HEK293 (cell line): ENCODE measurements around the gene TNFAIP1.

Experiments
- ELK4 ChIP-seq: IDR thresholded peaks from 2 replicates; pipeline ENCODE4 v1.6.1; 2011; ENCODE audit warnings: mild to moderate bottlenecking, low read depth, low read length, borderline replicate concordance
- GLI2 ChIP-seq: fragments of 450-650 bp; formaldehyde crosslinking; IDR thresholded peaks from 2 replicates; pipeline ENCODE4; 2017; ENCODE audit warnings: missing biosample characterization, missing genetic modification characterization, low read depth, borderline replicate concordance
- GLIS1 ChIP-seq: fragments of 450-650 bp; formaldehyde crosslinking; IDR thresholded peaks from 2 replicates; pipeline ENCODE4 v1.5.1; 2016; ENCODE audit warnings: missing biosample characterization, missing genetic modification characterization
- INSM2 ChIP-seq: fragments of 450-650 bp; formaldehyde crosslinking; IDR thresholded peaks from 2 replicates; pipeline ENCODE4 v1.5.1; 2016; ENCODE audit warnings: missing biosample characterization, missing genetic modification characterization
- PATZ1 ChIP-seq: fragments of 450-650 bp; formaldehyde crosslinking; IDR thresholded peaks from 2 replicates; pipeline ENCODE4 v1.5.1; 2016; ENCODE audit warnings: missing biosample characterization, missing genetic modification characterization
- REPIN1 ChIP-seq: fragments of 450-650 bp; formaldehyde crosslinking; IDR thresholded peaks from 2 replicates; pipeline ENCODE4 v1.5.1; 2017; ENCODE audit warnings: missing biosample characterization, missing genetic modification characterization, low read depth
- SCRT2 ChIP-seq: fragments of 450-650 bp; formaldehyde crosslinking; IDR thresholded peaks from 2 replicates; pipeline ENCODE4 v1.5.1; 2016; ENCODE audit warnings: missing biosample characterization, missing genetic modification characterization
- SETDB1 ChIP-seq: IDR thresholded peaks from one replicate; pipeline ENCODE4 v1.6.1; 2017; ENCODE audit warnings: mild to moderate bottlenecking, low read length, moderate library complexity, mixed read lengths; ENCODE audit not compliant: insufficient read length
- SP3 ChIP-seq: fragments of 450-650 bp; formaldehyde crosslinking; IDR thresholded peaks from 2 replicates; pipeline ENCODE4 v1.5.1; 2016; ENCODE audit warnings: missing biosample characterization, missing genetic modification characterization
- ZBTB1 ChIP-seq: fragments of 450-650 bp; formaldehyde crosslinking; IDR thresholded peaks from 2 replicates; pipeline ENCODE4 v1.5.1; 2016; ENCODE audit warnings: missing biosample characterization, missing genetic modification characterization
- ZBTB21 ChIP-seq: fragments of 450-650 bp; formaldehyde crosslinking; IDR thresholded peaks from 2 replicates; pipeline ENCODE4 v1.5.1; 2017; ENCODE audit warnings: missing biosample characterization, missing genetic modification characterization
- ZBTB44 ChIP-seq: fragments of 450-650 bp; IDR thresholded peaks from 2 replicates; pipeline ENCODE4 v1.5.1; 2018; ENCODE audit warnings: missing biosample characterization, mild to moderate bottlenecking, missing genetic modification characterization
- ZBTB48 ChIP-seq: fragments of 450-650 bp; formaldehyde crosslinking; IDR thresholded peaks from 2 replicates; pipeline ENCODE4 v1.5.1; 2016; ENCODE audit warnings: missing biosample characterization, missing genetic modification characterization
- ZNF133 ChIP-seq: fragments of 450-650 bp; formaldehyde crosslinking; IDR thresholded peaks from 2 replicates; pipeline ENCODE4 v1.5.1; 2016; ENCODE audit warnings: missing biosample characterization, missing genetic modification characterization
- ZNF184 ChIP-seq: fragments of 450-650 bp; IDR thresholded peaks from 2 replicates; pipeline ENCODE4 v1.5.1; 2018; ENCODE audit warnings: missing biosample characterization, mild to moderate bottlenecking, missing genetic modification characterization
- ZNF19 ChIP-seq: fragments of 450-650 bp; formaldehyde crosslinking; IDR thresholded peaks from 2 replicates; pipeline ENCODE4; 2016; ENCODE audit warnings: missing biosample characterization, missing genetic modification characterization, low read depth
- ZNF221 ChIP-seq: fragments of 450-650 bp; formaldehyde crosslinking; IDR thresholded peaks from 2 replicates; pipeline ENCODE4 v1.5.1; 2017; ENCODE audit warnings: missing biosample characterization, missing genetic modification characterization, borderline replicate concordance
- ZNF280D ChIP-seq: fragments of 450-650 bp; formaldehyde crosslinking; IDR thresholded peaks from 2 replicates; pipeline ENCODE4 v1.5.1; 2016; ENCODE audit warnings: missing biosample characterization, missing genetic modification characterization
- ZNF341 ChIP-seq: fragments of 450-650 bp; formaldehyde crosslinking; IDR thresholded peaks from 2 replicates; pipeline ENCODE4; 2016; ENCODE audit warnings: low read depth, missing biosample characterization, missing genetic modification characterization
- ZNF354C ChIP-seq: fragments of 450-650 bp; formaldehyde crosslinking; IDR thresholded peaks from 2 replicates; pipeline ENCODE4 v1.5.1; 2016; ENCODE audit warnings: missing biosample characterization, missing genetic modification characterization, low read depth, borderline replicate concordance
- ZNF366 ChIP-seq: fragments of 450-650 bp; formaldehyde crosslinking; conservative IDR thresholded peaks from 2 replicates; pipeline ENCODE4 v1.5.1; 2016; ENCODE audit warnings: missing biosample characterization, missing genetic modification characterization
- ZNF426 ChIP-seq: fragments of 450-650 bp; formaldehyde crosslinking; IDR thresholded peaks from 2 replicates; pipeline ENCODE4 v1.5.1; 2017; ENCODE audit warnings: missing biosample characterization, missing genetic modification characterization, mild to moderate bottlenecking, inconsistent platforms, moderate library complexity
- ZNF473 ChIP-seq: fragments of 450-650 bp; formaldehyde crosslinking; IDR thresholded peaks from 2 replicates; pipeline ENCODE4 v1.5.1; 2017; ENCODE audit warnings: missing biosample characterization, missing genetic modification characterization
- ZNF501 ChIP-seq: fragments of 450-650 bp; formaldehyde crosslinking; IDR thresholded peaks from 2 replicates; pipeline ENCODE4 v1.5.1; 2016; ENCODE audit warnings: missing biosample characterization, missing genetic modification characterization
- ZNF544 ChIP-seq: fragments of 450-650 bp; formaldehyde crosslinking; IDR thresholded peaks from 2 replicates; pipeline ENCODE4 v1.5.0; 2017; ENCODE audit warnings: missing biosample characterization, missing genetic modification characterization
- ZNF555 ChIP-seq: fragments of 450-650 bp; formaldehyde crosslinking; conservative IDR thresholded peaks from 2 replicates; pipeline ENCODE4 v1.5.1; 2017; ENCODE audit warnings: missing biosample characterization, mild to moderate bottlenecking, missing genetic modification characterization, inconsistent platforms
- ZNF624 ChIP-seq: fragments of 450-650 bp; formaldehyde crosslinking; IDR thresholded peaks from 2 replicates; pipeline ENCODE4 v1.5.1; 2017; ENCODE audit warnings: missing biosample characterization, missing genetic modification characterization
- ZNF677 ChIP-seq: fragments of 450-650 bp; IDR thresholded peaks from 2 replicates; pipeline ENCODE4 v1.5.0; 2018; ENCODE audit warnings: missing biosample characterization, mild to moderate bottlenecking, missing genetic modification characterization, moderate library complexity
- ZSCAN18 ChIP-seq: fragments of 450-650 bp; formaldehyde crosslinking; IDR thresholded peaks from 2 replicates; pipeline ENCODE4 v1.5.1; 2016; ENCODE audit warnings: missing biosample characterization, missing genetic modification characterization

TNFAIP1 gene

GRCh38 chr17:28318759-28319597, 16.6 kb upstream of the TNFAIP1 start, which contains the start of gene TMEM97 (continued):
- TF ChIP-seq PATZ1 (peak; percentile 96), ZBTB1 (tag by site-specific recombination) (no peak), REPIN1 (tag by site-specific recombination) (peak; percentile 54; the same call in 1 of the 2 replicates), ZNF280D (tag by site-specific recombination) (no peak), ZNF366 (tag by site-specific recombination) (peak; percentile 56), SCRT2 (tag by site-specific recombination) (no peak), ZNF677 (tag by site-specific recombination) (no peak), SP3 (peak; percentile 96), ZNF184 (tag by site-specific recombination) (no peak), ZNF19 (tag by site-specific recombination) (no peak), ZNF354C (tag by site-specific recombination) (no peak), ZNF624 (tag by site-specific recombination) (no peak), ZNF555 (no peak), ZNF426 (tag by site-specific recombination) (no peak), ZBTB21 (no peak), SETDB1 (peak; percentile 44), GLIS1 (peak; percentile 71), INSM2 (tag by site-specific recombination) (0 out of 2 replicates have a peak, but pooled peaks have one; percentile 19), ZSCAN18 (tag by site-specific recombination) (no peak), ELK4 (no peak), ZNF473 (tag by site-specific recombination) (no peak), GLI2 (tag by site-specific recombination) (no peak), ZBTB44 (tag by site-specific recombination) (no peak), ZNF341 (tag by site-specific recombination) (no peak; the same call in 1 of the 2 replicates), ZNF221 (tag by site-specific recombination) (no peak), ZNF501 (tag by site-specific recombination) (peak; percentile 93), ZBTB48 (tag by site-specific recombination) (0 out of 2 replicates have a peak, but pooled peaks have one; percentile 24), ZNF544 (tag by site-specific recombination) (no peak), ZNF133 (tag by site-specific recombination) (no peak)
